SK-N-SH (cell line): ENCODE measurements around the gene MAK. TPM values are rescaled to one million over a fixed set of nuclear protein-coding genes. Genes with fewer than 3 reads are reported as not detected.

Experiments
- CTCF ChIA-PET: fragments of 300-600, 350-600 bp; formaldehyde crosslinking; extraction: SDS; loops from one replicate; lab custom pipeline; 2021; lab: Yijun Ruan, JAX
- POLR2A ChIA-PET: fragments of 350-600 bp; sonication (Branson Sonifier 250); formaldehyde crosslinking; extraction: SDS; loops from one replicate; lab custom pipeline; 2020; ENCODE audit warnings: antibody characterized with exemption, inconsistent platforms; lab: Yijun Ruan, JAX
- DNase-seq: peaks from one replicate; pipeline ENCODE4 v3.0.0; 2012
- H2AFZ ChIP-seq: fragments of 200-600 bp; sonication (generic); 2 replicates; pipeline ENCODE4 v1.8.1; 2016; ENCODE audit warnings: antibody characterized with exemption, mild to moderate bottlenecking, low read depth
- H3F3A ChIP-seq: fragments of 200-600 bp; sonication (generic); replicated peaks from 2 replicates; pipeline ENCODE3; 2016; ENCODE audit warnings: antibody characterized with exemption, mild to moderate bottlenecking; ENCODE audit not compliant: insufficient read depth
- H3K27ac ChIP-seq, 2 experiments: fragments of 200-500 bp in 1 of 2; fragments of 200-600 bp in 1 of 2; sonication (Bioruptor generic) in 1 of 2; sonication (generic), shearing (Covaris generic) in 1 of 2; 2 replicates each; pipeline versions ENCODE4 v1.5.1 to v1.6.1; 2014 to 2016; ENCODE audit warnings: low read depth in 2 of 2, inconsistent platforms in 1 of 2, low read length in 1 of 2, mild to moderate bottlenecking in 1 of 2, mixed read lengths in 1 of 2
- H3K27me3 ChIP-seq: fragments of 200-600 bp; sonication (generic), shearing (Covaris generic); 2 replicates; pipeline ENCODE4 v1.6.1; 2016; ENCODE audit warnings: mixed run types; ENCODE audit not compliant: insufficient read depth
- H3K36me3 ChIP-seq, 2 experiments: fragments of 200-500 bp in 1 of 2; fragments of 200-600 bp in 1 of 2; sonication (Bioruptor generic) in 1 of 2; sonication (generic) in 1 of 2; replicated peaks in 1 of 2; 2 replicates each; pipeline versions ENCODE3 to v1.5.1; 2014 to 2016; ENCODE audit warnings: low read length in 1 of 2, mild to moderate bottlenecking in 1 of 2; ENCODE audit not compliant: insufficient read depth in 2 of 2, control insufficient read depth in 1 of 2
- H3K4me1 ChIP-seq, 2 experiments: fragments of 200-500 bp in 1 of 2; fragments of 200-600 bp in 1 of 2; sonication (Bioruptor generic) in 1 of 2; sonication (generic), shearing (Covaris generic) in 1 of 2; 2 replicates each; pipeline versions ENCODE4 v1.5.1 to v1.6.1; 2014 to 2016; ENCODE audit warnings: low read depth in 1 of 2, low read length in 1 of 2, mixed run types in 1 of 2; ENCODE audit not compliant: insufficient read depth in 2 of 2, control insufficient read depth in 1 of 2
- H3K4me2 ChIP-seq: fragments of 200-600 bp; sonication (generic), shearing (Covaris generic); 2 replicates; pipeline ENCODE4 v1.6.1; 2017; ENCODE audit warnings: mixed run types
- H3K4me3 ChIP-seq, 2 experiments: fragments of 200-500 bp in 1 of 2; fragments of 200-600 bp in 1 of 2; sonication (Bioruptor generic) in 1 of 2; sonication (generic), shearing (Covaris generic) in 1 of 2; 2 replicates each; pipeline versions ENCODE4 v1.5.1 to v1.8.1; 2014 to 2016; ENCODE audit warnings: low read depth in 2 of 2, inconsistent platforms in 1 of 2, low read length in 1 of 2, mild to moderate bottlenecking in 1 of 2, mixed read lengths in 1 of 2, moderate library complexity in 1 of 2
- H3K79me2 ChIP-seq: fragments of 200-600 bp; sonication (generic); 2 replicates; pipeline ENCODE4 v1.8.1; 2017; ENCODE audit warnings: mild to moderate bottlenecking; ENCODE audit not compliant: insufficient read depth
- H3K9ac ChIP-seq: fragments of 200-600 bp; sonication (generic); 2 replicates; pipeline ENCODE4 v1.6.1; 2017; ENCODE audit warnings: mixed run types
- H3K9me2 ChIP-seq: fragments of 200-600 bp; sonication (generic); 2 replicates; pipeline ENCODE4 v1.6.1; 2017; ENCODE audit warnings: mixed run types
- H3K9me3 ChIP-seq: fragments of 200-600 bp; sonication (generic); 2 replicates; pipeline ENCODE4 v1.6.1; 2017; ENCODE audit warnings: mixed run types, mild to moderate bottlenecking, moderate library complexity
- H4K20me1 ChIP-seq: fragments of 200-600 bp; sonication (generic); 2 replicates; pipeline ENCODE4 v1.6.1; 2017; ENCODE audit warnings: mild to moderate bottlenecking, mixed run types; ENCODE audit not compliant: insufficient read depth
- CHD2 ChIP-seq: fragments of 150-350 bp; IDR thresholded peaks from 2 replicates; pipeline ENCODE4 v1.6.1; 2018; ENCODE audit warnings: low read length; ENCODE audit not compliant: partially characterized antibody
- CTCF ChIP-seq: fragments of 200-600 bp; sonication (generic); IDR thresholded peaks from 2 replicates; pipeline ENCODE4 v1.6.1; 2017; ENCODE audit warnings: antibody characterized with exemption, mild to moderate bottlenecking, moderate library complexity
- EP300 ChIP-seq, 2 experiments: IDR thresholded peaks; 2 replicates each; pipeline versions ENCODE4 v1.4.0 to v1.6.1; 2012; ENCODE audit warnings: borderline replicate concordance in 1 of 2, low read depth in 1 of 2, low read length in 1 of 2
- EZH2phosphoT487 ChIP-seq: fragments of 200-600 bp; sonication (generic); IDR thresholded peaks from 2 replicates; pipeline ENCODE4 v1.6.1; 2017; ENCODE audit warnings: low read depth, mixed run types, mild to moderate bottlenecking, antibody characterized with exemption, moderate library complexity, borderline replicate concordance
- FOSL2 ChIP-seq: IDR thresholded peaks from 2 replicates; pipeline ENCODE4 v1.4.0; 2012; ENCODE audit warnings: low read depth, mild to moderate bottlenecking, moderate library complexity, borderline replicate concordance
- FOXJ3 ChIP-seq: sonication (generic); formaldehyde crosslinking; IDR thresholded peaks from 2 replicates; pipeline ENCODE4 v1.5.1; 2020; ENCODE audit warnings: mild to moderate bottlenecking, missing genetic modification reagents
- GABPA ChIP-seq: IDR thresholded peaks from 2 replicates; pipeline ENCODE4 v1.4.0; 2012; ENCODE audit warnings: low read depth, mild to moderate bottlenecking
- GATA2 ChIP-seq: sonication (generic); formaldehyde crosslinking; IDR thresholded peaks from 2 replicates; pipeline ENCODE4 v1.5.0; 2020; ENCODE audit warnings: mild to moderate bottlenecking, missing genetic modification reagents
- IRF3 ChIP-seq: fragments of 150-350 bp; IDR thresholded peaks from 2 replicates; pipeline ENCODE4 v1.6.1; 2016; ENCODE audit warnings: mild to moderate bottlenecking, low read depth, low read length
- JUND ChIP-seq: IDR thresholded peaks from 2 replicates; pipeline ENCODE4 v1.4.0; 2012
- MAX ChIP-seq: IDR thresholded peaks from 2 replicates; pipeline ENCODE4 v1.4.0; 2012; ENCODE audit warnings: low read depth
- NRF1 ChIP-seq: IDR thresholded peaks from 2 replicates; pipeline ENCODE4 v1.6.1; 2012; ENCODE audit warnings: low read depth, mild to moderate bottlenecking, low read length
- POLR2AphosphoS5 ChIP-seq: IDR thresholded peaks from 2 replicates; pipeline ENCODE4 v1.6.1; 2012; ENCODE audit warnings: low read depth, low read length
- RAD21 ChIP-seq: IDR thresholded peaks from 2 replicates; pipeline ENCODE4 v1.6.1; 2012; ENCODE audit warnings: mild to moderate bottlenecking, low read length
- RXRA ChIP-seq: IDR thresholded peaks from 2 replicates; pipeline ENCODE4 v1.4.0; 2012; ENCODE audit warnings: low read depth, mild to moderate bottlenecking, borderline replicate concordance
- SIN3A ChIP-seq: IDR thresholded peaks from 2 replicates; pipeline ENCODE4 v1.6.1; 2012; ENCODE audit warnings: low read depth, mild to moderate bottlenecking, low read length, moderate library complexity, borderline replicate concordance
- SMC3 ChIP-seq: IDR thresholded peaks from 2 replicates; pipeline ENCODE4 v1.6.1; 2012; ENCODE audit warnings: low read depth, low read length, improper control_type of control experiment
- TAF1 ChIP-seq: IDR thresholded peaks from 2 replicates; pipeline ENCODE4 v1.6.1; 2012; ENCODE audit warnings: low read depth, mild to moderate bottlenecking, low read length, moderate library complexity, borderline replicate concordance
- TCF12 ChIP-seq: IDR thresholded peaks from 2 replicates; pipeline ENCODE4 v1.4.0; 2012
- TEAD4 ChIP-seq: IDR thresholded peaks from 2 replicates; pipeline ENCODE4 v1.4.0; 2012; ENCODE audit warnings: mild to moderate bottlenecking, borderline replicate concordance; ENCODE audit not compliant: insufficient read depth
- USF2 ChIP-seq: fragments of 150-350 bp; IDR thresholded peaks from 2 replicates; pipeline ENCODE4 v1.6.1; 2017; ENCODE audit warnings: antibody characterized with exemption, low read length, low read depth, borderline replicate concordance
- YY1 ChIP-seq: IDR thresholded peaks from 2 replicates; pipeline ENCODE4 v1.4.0; 2012; ENCODE audit warnings: low read depth, mild to moderate bottlenecking
- ZBTB33 ChIP-seq: IDR thresholded peaks from 2 replicates; pipeline ENCODE4 v1.4.0; 2012; ENCODE audit warnings: low read depth, borderline replicate concordance
- WGBS: methylation state at CpG from one replicate; pipeline ENCODE4 v1.1.6; 2017; ENCODE audit warnings: low lambda C conversion rate; 5-methylcytosine and 5-hydroxymethylcytosine counted together
- polyA plus RNA-seq, 3 experiments: library from polyadenylated mRNA; depleted of rRNA; stranded (reverse); fragments of >200 nt; gene quantifications; 2 replicates each; pipeline ENCODE4 v1.2.3, GENCODE V29; 2012

Gene MAK
- polyA plus RNA-seq, 1 of the 3 experiments (the other 2 are of a cell fraction) = 0.02 TPM

- TF ChIP-seq ZBTB33 (no peak), TAF1 (no peak), GABPA (no peak), EP300 (IDR thresholded peaks at IDR 0.05; ENCODE audit: borderline replicate concordance in 1 of 2, low read depth in 1 of 2, low read length in 1 of 2) (no peak), CHD2 (no peak), SIN3A (no peak), USF2 (no peak), TEAD4 (no peak), GATA2 (CRISPR knock-in tag) (no peak), TCF12 (peak; percentile 42), MAX (no peak)
Observed at GRCh38 chr6:10759884-10760329, 78.4 kb downstream of the MAK start (continued).

GRCh38 chr6:10759312-10759839, 79.0 kb downstream of the MAK start:
- Histone ChIP-seq H2AFZ (no peak overlapping the region), H3K79me2 (peaks cover 25% of the 10 kb centered on the region), H3K4me2 (peak overlapping the region; percentile 23; the same call in 1 of the 2 replicates), H3K9me2 (no peaks in the 10 kb centered on the region), H3F3A (peaks cover 21% of the 10 kb centered on the region), H3K36me3 (peaks cover 15 to 39% of the 10 kb centered on the region in 2 experiments), H3K4me1 (peaks cover 0 to 15% of the 10 kb centered on the region in 2 experiments; a peak in 2 of 4 replicates), H3K4me3 (no peak overlapping the region), H3K9me3 (no peaks in the 10 kb centered on the region), H3K9ac (no peak overlapping the region), H3K27ac (peak overlapping the region in 1 of 2 experiments; percentile 41; a peak in 2 of 4 replicates), H4K20me1 (peaks cover 4% of the 10 kb centered on the region; the same call in 1 of the 2 replicates), H3K27me3 (no peaks in the 10 kb centered on the region)
- peak; percentile 30 for DNase-seq
- ChIA-PET CTCF (interaction anchor here (0.6 to 2.2 kb wide), 7 partner anchors 8 to 333 kb away, joined by 3 to 9 read pairs (median 5); no protein-coding TSS in a partner anchor), POLR2A (no interaction called here)
- WGBS = 46% methylated on average over 3 of the region's 3 CpGs
- TF ChIP-seq POLR2AphosphoS5 = no peak
- TF ChIP-seq FOSL2 = peak; percentile 78; the same call in 1 of the 2 replicates
- TF ChIP-seq TEAD4 = peak; percentile 57; the same call in 1 of the 2 replicates
- TF ChIP-seq SMC3 = no peak
- TF ChIP-seq SIN3A = no peak
- no peak for TF ChIP-seq FOXJ3 (CRISPR knock-in tag)
- peak; percentile 88 for TF ChIP-seq JUND
- no peak for TF ChIP-seq EP300 (IDR thresholded peaks at IDR 0.05; ENCODE audit: borderline replicate concordance in 1 of 2, low read depth in 1 of 2, low read length in 1 of 2)
- peak; percentile 23; the same call in 1 of the 2 replicates for TF ChIP-seq TCF12
- no peak for TF ChIP-seq TAF1
- no peak for TF ChIP-seq NRF1
- no peak for TF ChIP-seq YY1
- TF ChIP-seq RXRA = peak; percentile 17; the same call in 1 of the 2 replicates
- TF ChIP-seq RAD21 = peak; percentile 39
- TF ChIP-seq IRF3 = no peak
- TF ChIP-seq MAX = no peak
- TF ChIP-seq EZH2phosphoT487 = no peak
- peak; percentile 61 for TF ChIP-seq CTCF
